Panc1 (cell line): ENCODE data around the gene TMEM25. TPM values are rescaled to one million over a fixed set of nuclear protein-coding genes. Genes with fewer than 3 reads are reported as not detected.

Source experiments
- ATAC-seq: fragments of 200-7000 bp; cut with Tn5 transposase; 2 replicates; pipeline ENCODE4 v1.9.1; 2020; ENCODE audit warnings: mild to moderate bottlenecking, moderate library complexity
- BruUV-seq: library from RNA; stranded (reverse); fragments of 400-500 nt; replicated peaks from 2 replicates; lab custom pipeline; 2021; lab: Mats Ljungman, UMichigan
- CTCF ChIA-PET: fragments of 300-600 bp; sonication (Branson Sonifier 250); formaldehyde crosslinking; loops from one replicate; lab custom pipeline; 2022; ENCODE audit warnings: antibody characterized with exemption; lab: Charles Lee
- POLR2A ChIA-PET: fragments of 300-600 bp; sonication (Branson Sonifier 250); formaldehyde crosslinking; loops from one replicate; lab custom pipeline; 2022; ENCODE audit warnings: antibody characterized with exemption; lab: Charles Lee
- DNase-seq: peaks from one replicate; pipeline ENCODE4 v3.0.0-alpha.2; 2010; ENCODE audit warnings: low read depth, low spot score
- H3K27ac ChIP-seq: 2 replicates; pipeline ENCODE4 v1.5.1; 2011; ENCODE audit warnings: mild to moderate bottlenecking, low read length, inconsistent platforms
- H3K27me3 ChIP-seq: fragments of 200-500 bp; sonication (Bioruptor generic); 2 replicates; pipeline ENCODE4 v1.6.0; 2014; ENCODE audit warnings: low read length, inconsistent platforms; ENCODE audit not compliant: control insufficient read depth, insufficient read depth
- H3K36me3 ChIP-seq: fragments of 200-500 bp; sonication (Bioruptor generic); 2 replicates; pipeline ENCODE4 v1.5.1; 2014; ENCODE audit warnings: inconsistent platforms, mild to moderate bottlenecking, low read length, moderate library complexity; ENCODE audit not compliant: control insufficient read depth, insufficient read depth
- H3K4me1 ChIP-seq: 2 replicates; pipeline ENCODE4 v1.5.1; 2011; ENCODE audit warnings: inconsistent platforms, mild to moderate bottlenecking, low read length, moderate library complexity; ENCODE audit not compliant: control insufficient read depth, insufficient read depth
- H3K4me3 ChIP-seq, 2 experiments: 2 replicates each; pipeline ENCODE4 v1.5.1; 2011 to 2012; ENCODE audit warnings: low read depth in 2 of 2, low read length in 2 of 2, mild to moderate bottlenecking in 2 of 2, inconsistent platforms in 1 of 2, moderate library complexity in 1 of 2
- H3K9me3 ChIP-seq: fragments of 200-500 bp; sonication (Bioruptor generic); 2 replicates; pipeline ENCODE4 v1.5.1; 2014; ENCODE audit warnings: low read depth, mild to moderate bottlenecking, inconsistent platforms, low read length, moderate library complexity; ENCODE audit not compliant: control insufficient read depth, insufficient read depth
- CTCF ChIP-seq: fragments of 450-650 bp; IDR thresholded peaks from 2 replicates; pipeline ENCODE4 v1.5.1; 2017; ENCODE audit warnings: mild to moderate bottlenecking
- POLR2AphosphoS5 ChIP-seq: IDR thresholded peaks from 2 replicates; pipeline ENCODE4 v1.6.1; 2012; ENCODE audit warnings: mild to moderate bottlenecking, low read depth, low read length, moderate library complexity
- REST ChIP-seq, 2 experiments: IDR thresholded peaks; 2 replicates each; pipeline ENCODE4 v1.6.1; 2011 to 2012; ENCODE audit warnings: low read depth in 2 of 2, control low read depth in 1 of 2, low read length in 1 of 2, mild to moderate bottlenecking in 1 of 2, moderate library complexity in 1 of 2; ENCODE audit not compliant: insufficient read depth in 1 of 2
- SIN3A ChIP-seq: IDR thresholded peaks from 2 replicates; pipeline ENCODE4 v1.6.1; 2012; ENCODE audit warnings: low read depth, mild to moderate bottlenecking, low read length, moderate library complexity, borderline replicate concordance; ENCODE audit not compliant: insufficient read depth
- TCF7L2 ChIP-seq: IDR thresholded peaks from 2 replicates; pipeline ENCODE4 v1.6.1; 2011; ENCODE audit warnings: mild to moderate bottlenecking, low read depth, low read length, inconsistent platforms
- in situ Hi-C: cut with HindIII; loops from 2 replicates; pipeline ENCODE4 v1.10.0; 2016; ENCODE audit warnings: low sequenced_read_pairs, low pct_unique_long_range_greater_than_20kb
- intact Hi-C: fragments of 100-400 bp; cut with micrococcal nuclease; formaldehyde crosslinking; loops from one replicate; pipeline ENCODE4 v1.10.0; 2022; ENCODE audit not compliant: unreplicated experiment
- total RNA-seq: library from RNA; stranded (reverse); gene quantifications from one replicate; pipeline ENCODE4 v1.2.1, GENCODE V29; 2021; ENCODE audit not compliant: unreplicated experiment

The TMEM25 gene
- total RNA-seq, 1 experiment from 2014 or later: 6.7 TPM

- CTCF ChIA-PET: no interaction called here
- POLR2A ChIA-PET: no interaction called here
- Histone ChIP-seq H3K9me3 (no peaks in the 10 kb centered on the region), H3K4me3 (peak overlapping the region in 1 of 2 experiments; percentile 67; a peak in 1 of 4 replicates), H3K27me3 (no peaks in the 10 kb centered on the region), H3K36me3 (no peaks in the 10 kb centered on the region), H3K27ac (no peak overlapping the region), H3K4me1 (peaks cover 12% of the 10 kb centered on the region)
- no peak for DNase-seq
- TF ChIP-seq TCF7L2 (no peak), SIN3A (no peak), REST (IDR thresholded peaks at IDR 0.05; ENCODE audit: insufficient read depth in 1 of 2, low read depth in 2 of 2, low read length in 1 of 2) (no peak), POLR2AphosphoS5 (no peak), CTCF (no peak)
- in situ Hi-C loops (no loop called here), intact Hi-C loops (loop anchor here (5.0 kb wide), 1 partner anchor 35 kb away; the partner anchor contains the start of gene IFT46)
- ATAC-seq: no peak
- no TSS peak for BruUV-seq
Observed at GRCh38 chr11:118532091-118532490, 1.1 kb downstream of the TMEM25 start.

GRCh38 chr11:118532852-118533768 lies 2.1 kb downstream of the TMEM25 start:
- Histone ChIP-seq H3K4me1 (peaks cover 9% of the 10 kb centered on the region; the same call in 1 of the 2 replicates), H3K27ac (no peak overlapping the region), H3K27me3 (no peaks in the 10 kb centered on the region), H3K4me3 (no peak overlapping the region), H3K9me3 (no peaks in the 10 kb centered on the region), H3K36me3 (no peaks in the 10 kb centered on the region)
- ChIA-PET CTCF (no interaction called here), POLR2A (no interaction called here)
- intact Hi-C loops (loop anchor here (5.0 kb wide), 1 partner anchor 34 kb away; the partner anchor contains the start of gene IFT46), in situ Hi-C loops (no loop called here)
- TF ChIP-seq REST (IDR thresholded peaks at IDR 0.05; ENCODE audit: insufficient read depth in 1 of 2, low read depth in 2 of 2, low read length in 1 of 2) (no peak), SIN3A (no peak), TCF7L2 (no peak), CTCF (no peak), POLR2AphosphoS5 (no peak)
- no peak for DNase-seq
- no peak for ATAC-seq
- no TSS peak for BruUV-seq
